ENCODE results near the gene TOLLIP.

- TF ChIP-seq POLR2A (IDR thresholded peaks at IDR 0.05; ENCODE audit: low read depth, low read length) (no peak), TAF1 (IDR thresholded peaks at IDR 0.05; ENCODE audit: low read depth, low read length) (no peak), POLR2AphosphoS5 (IDR thresholded peaks at IDR 0.05; ENCODE audit: low read depth, low read length) (no peak), PAX5 (IDR thresholded peaks at IDR 0.05; ENCODE audit: insufficient read depth, low read length, severe bottlenecking) (no peak)
Observed at GRCh38 chr11:1228921-1229451, 80.4 kb downstream of the TOLLIP start.

Measured in GM12891 (cell line).